Activated CD8-positive, alpha-beta memory T cell treated with anti-CD3 and anti-CD28 coated beads, Interleukin-2, amount 10 ng/mL, durations not matched to agents 7 days and 5 days (primary cell): ENCODE results near the gene AATF. TPM values are rescaled to one million over a fixed set of nuclear protein-coding genes. Genes with fewer than 3 reads are reported as not detected.

ENCODE experiments used
- ATAC-seq: fragments of 150-1000 bp; cut with Tn5 transposase; one replicate; pipeline ENCODE4 v1.10.0; 2021; ENCODE audit warnings: moderate library complexity
- CTCF ChIA-PET: fragments of 350-600 bp; sonication (Branson Sonifier 250); formaldehyde crosslinking; loops from one replicate; lab custom pipeline; 2021; ENCODE audit warnings: antibody characterized with exemption; lab: Charles Lee
- DNase-seq: peaks from one replicate; pipeline ENCODE4 v3.0.0-alpha.2; 2020
- H3K27ac Mint-ChIP-seq: one replicate; pipeline ENCODE4 v1.8.0; 2021; ENCODE audit warnings: mild to moderate bottlenecking, mixed read lengths
- H3K27me3 Mint-ChIP-seq: one replicate; pipeline ENCODE4 v1.8.0; 2021; ENCODE audit warnings: mixed read lengths
- H3K36me3 Mint-ChIP-seq: one replicate; pipeline ENCODE4 v1.8.0; 2021; ENCODE audit warnings: mild to moderate bottlenecking, mixed read lengths
- H3K4me1 Mint-ChIP-seq: one replicate; pipeline ENCODE4 v1.8.0; 2021; ENCODE audit warnings: mixed read lengths
- H3K4me3 Mint-ChIP-seq: one replicate; pipeline ENCODE4 v1.8.0; 2021; ENCODE audit warnings: mild to moderate bottlenecking, moderate library complexity, mixed read lengths
- H3K9me3 Mint-ChIP-seq: one replicate; pipeline ENCODE4 v1.8.0; 2022; ENCODE audit warnings: low read depth, mixed read lengths
- total RNA-seq, 2 experiments: library from RNA; stranded (reverse); gene quantifications; one replicate each; pipeline ENCODE4 v1.2.3, GENCODE V29; 2021

Gene AATF
- total RNA-seq, 2 experiments from 2014 or later = 78.7 to 84.5 TPM

- H3K4me3 Mint-ChIP-seq = no peak overlapping the region
- H3K9me3 Mint-ChIP-seq = no peaks in the 10 kb centered on the region
- H3K4me1 Mint-ChIP-seq = peaks cover 9% of the 10 kb centered on the region
- no peak for DNase-seq
- no peak for ATAC-seq
- H3K27ac Mint-ChIP-seq = no peak overlapping the region
- H3K27me3 Mint-ChIP-seq = peaks cover 46% of the 10 kb centered on the region
- CTCF ChIA-PET = interaction anchor here (0.9 kb wide), 1 partner anchor 126 kb away, joined by 3 read pairs; no protein-coding TSS in a partner anchor
- H3K36me3 Mint-ChIP-seq = no peaks in the 10 kb centered on the region
These were observed 26.6 kb upstream of the AATF start for GRCh38 chr17:36922175-36922574.

- H3K27me3 Mint-ChIP-seq = peaks cover 56% of the 10 kb centered on the region
- H3K27ac Mint-ChIP-seq = no peak overlapping the region
- no peak for ATAC-seq
- no peak for DNase-seq
- no peaks in the 10 kb centered on the region for H3K36me3 Mint-ChIP-seq
- peaks cover 15% of the 10 kb centered on the region for H3K4me1 Mint-ChIP-seq
- H3K9me3 Mint-ChIP-seq = no peaks in the 10 kb centered on the region
- CTCF ChIA-PET = interaction anchor here (0.7 kb wide), 1 partner anchor 616 kb away, joined by 3 read pairs; no protein-coding TSS in a partner anchor
- no peak overlapping the region for H3K4me3 Mint-ChIP-seq
These were observed 24.9 kb upstream of the AATF start for GRCh38 chr17:36923814-36924221.

GRCh38 chr17:36926226-36926625 is 22.5 kb upstream of the AATF start:
- Mint-ChIP-seq H3K9me3 (no peaks in the 10 kb centered on the region), H3K36me3 (no peaks in the 10 kb centered on the region), H3K27ac (no peak overlapping the region), H3K4me1 (peaks cover 11% of the 10 kb centered on the region), H3K27me3 (peaks cover 63% of the 10 kb centered on the region), H3K4me3 (no peak overlapping the region)
- CTCF ChIA-PET = interaction anchor here (0.7 kb wide), 1 partner anchor 96 kb away, joined by 4 read pairs; no protein-coding TSS in a partner anchor
- no peak for DNase-seq
- no peak for ATAC-seq

GRCh38 chr17:36926701-36927100 is 22.1 kb upstream of the AATF start:
- DNase-seq (no peak), ATAC-seq (no peak)
- Mint-ChIP-seq H3K27ac (no peak overlapping the region), H3K36me3 (no peaks in the 10 kb centered on the region), H3K4me1 (peaks cover 7% of the 10 kb centered on the region), H3K27me3 (peaks cover 63% of the 10 kb centered on the region), H3K9me3 (no peaks in the 10 kb centered on the region), H3K4me3 (no peak overlapping the region)
- CTCF ChIA-PET = interaction anchor here (0.7 kb wide), 1 partner anchor 96 kb away, joined by 4 read pairs; no protein-coding TSS in a partner anchor

GRCh38 chr17:36928471-36929345 is 20.0 kb upstream of the AATF start:
- Mint-ChIP-seq H3K27me3 (peaks cover 82% of the 10 kb centered on the region), H3K27ac (no peak overlapping the region), H3K4me3 (no peak overlapping the region), H3K9me3 (no peaks in the 10 kb centered on the region), H3K4me1 (peaks cover 20% of the 10 kb centered on the region), H3K36me3 (peaks cover 2% of the 10 kb centered on the region)
- CTCF ChIA-PET = no interaction called here
- DNase-seq = no peak
- ATAC-seq = no peak

GRCh38 chr17:36929851-36930582 is 18.7 kb upstream of the AATF start:
- peaks cover 26% of the 10 kb centered on the region for H3K4me1 Mint-ChIP-seq
- no peak for DNase-seq
- peaks cover 89% of the 10 kb centered on the region for H3K27me3 Mint-ChIP-seq
- CTCF ChIA-PET = no interaction called here
- peaks cover 2% of the 10 kb centered on the region for H3K36me3 Mint-ChIP-seq
- no peak overlapping the region for H3K27ac Mint-ChIP-seq
- no peak for ATAC-seq
- H3K4me3 Mint-ChIP-seq = no peak overlapping the region
- H3K9me3 Mint-ChIP-seq = no peaks in the 10 kb centered on the region

- H3K9me3 Mint-ChIP-seq = no peaks in the 10 kb centered on the region
- no peak overlapping the region for H3K27ac Mint-ChIP-seq
- H3K27me3 Mint-ChIP-seq = peaks cover 91% of the 10 kb centered on the region
- H3K4me3 Mint-ChIP-seq = no peak overlapping the region
- peaks cover 32% of the 10 kb centered on the region for H3K4me1 Mint-ChIP-seq
- DNase-seq = no peak
- CTCF ChIA-PET = no interaction called here
- peaks cover 2% of the 10 kb centered on the region for H3K36me3 Mint-ChIP-seq
- ATAC-seq = no peak
These were observed 18.2 kb upstream of the AATF start for GRCh38 chr17:36930583-36930900.

GRCh38 chr17:36931096-36931696 is 17.6 kb upstream of the AATF start:
- CTCF ChIA-PET = no interaction called here
- H3K4me1 Mint-ChIP-seq = peaks cover 35% of the 10 kb centered on the region
- DNase-seq (no peak), ATAC-seq (no peak)
- no peak overlapping the region for H3K27ac Mint-ChIP-seq
- H3K36me3 Mint-ChIP-seq = peaks cover 2% of the 10 kb centered on the region
- no peak overlapping the region for H3K4me3 Mint-ChIP-seq
- H3K27me3 Mint-ChIP-seq = peaks cover 92% of the 10 kb centered on the region
- no peaks in the 10 kb centered on the region for H3K9me3 Mint-ChIP-seq

GRCh38 chr17:36931697-36932382 is 16.9 kb upstream of the AATF start:
- Mint-ChIP-seq H3K9me3 (no peaks in the 10 kb centered on the region), H3K4me3 (peak overlapping the region; percentile 61), H3K27ac (no peak overlapping the region), H3K4me1 (peaks cover 36% of the 10 kb centered on the region), H3K27me3 (peaks cover 93% of the 10 kb centered on the region), H3K36me3 (peaks cover 2% of the 10 kb centered on the region)
- DNase-seq (no peak), ATAC-seq (no peak)
- CTCF ChIA-PET = no interaction called here

GRCh38 chr17:36932383-36932693 is 16.4 kb upstream of the AATF start:
- H3K27me3 Mint-ChIP-seq = peaks cover 95% of the 10 kb centered on the region
- peaks cover 41% of the 10 kb centered on the region for H3K4me1 Mint-ChIP-seq
- CTCF ChIA-PET = no interaction called here
- H3K9me3 Mint-ChIP-seq = no peaks in the 10 kb centered on the region
- peak overlapping the region; percentile 61 for H3K4me3 Mint-ChIP-seq
- peaks cover 2% of the 10 kb centered on the region for H3K36me3 Mint-ChIP-seq
- ATAC-seq (no peak), DNase-seq (no peak)
- H3K27ac Mint-ChIP-seq = peak overlapping the region; percentile 37

- Mint-ChIP-seq H3K27ac (peak overlapping the region; percentile 15), H3K36me3 (peaks cover 3% of the 10 kb centered on the region), H3K9me3 (no peaks in the 10 kb centered on the region), H3K27me3 (peaks cover 95% of the 10 kb centered on the region), H3K4me1 (peaks cover 44% of the 10 kb centered on the region), H3K4me3 (peak overlapping the region; percentile 16)
- ATAC-seq (no peak), DNase-seq (no peak)
- CTCF ChIA-PET = interaction anchor here (1.7 kb wide), 1 partner anchor 114 kb away, joined by 6 read pairs; no protein-coding TSS in a partner anchor
These were observed 15.9 kb upstream of the AATF start for GRCh38 chr17:36932694-36933511.

GRCh38 chr17:36933512-36934143 is 15.1 kb upstream of the AATF start:
- DNase-seq (no peak), ATAC-seq (no peak)
- Mint-ChIP-seq H3K4me1 (peaks cover 45% of the 10 kb centered on the region), H3K4me3 (peak overlapping the region; percentile 15), H3K36me3 (peaks cover 3% of the 10 kb centered on the region), H3K27me3 (peaks cover 96% of the 10 kb centered on the region), H3K9me3 (no peaks in the 10 kb centered on the region), H3K27ac (peak overlapping the region; percentile 47)
- CTCF ChIA-PET = interaction anchor here (1.7 kb wide), 1 partner anchor 114 kb away, joined by 6 read pairs; no protein-coding TSS in a partner anchor
